ENCODE data around the gene MIEN1.
"Not testable (repeated sequence)": the region's sequence is repeated elsewhere in the genome, so short reads cannot be mapped to it uniquely, and the experiment has no call there.

The MIEN1 gene

DNA sequence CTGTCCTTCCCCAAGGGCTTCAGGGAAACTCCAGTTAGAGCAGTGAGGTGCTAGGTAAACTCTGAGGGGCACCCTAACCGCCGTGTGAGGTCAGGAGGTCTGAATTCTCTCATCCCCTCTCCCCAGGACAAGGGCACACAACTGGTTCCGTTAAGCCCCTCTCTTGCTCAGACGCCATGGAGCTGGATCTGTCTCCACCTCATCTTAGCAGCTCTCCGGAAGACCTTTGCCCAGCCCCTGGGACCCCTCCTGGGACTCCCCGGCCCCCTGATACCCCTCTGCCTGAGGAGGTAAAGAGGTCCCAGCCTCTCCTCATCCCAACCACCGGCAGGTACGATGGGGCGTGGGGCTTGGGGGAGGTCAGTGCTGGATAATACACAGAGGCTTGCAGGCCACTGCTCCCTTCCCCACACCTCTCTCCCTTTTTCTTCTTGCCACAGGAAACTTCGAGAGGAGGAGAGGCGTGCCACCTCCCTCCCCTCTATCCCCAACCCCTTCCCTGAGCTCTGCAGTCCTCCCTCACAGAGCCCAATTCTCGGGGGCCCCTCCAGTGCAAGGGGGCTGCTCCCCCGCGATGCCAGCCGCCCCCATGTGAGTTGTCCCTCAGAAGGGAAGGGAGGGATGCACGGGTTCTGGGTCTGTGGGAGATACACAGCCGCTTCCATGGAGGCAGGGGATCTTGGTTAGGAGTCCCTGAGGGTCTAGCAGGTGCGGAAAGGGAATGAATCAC lies 12.0 kb upstream of the MIEN1 start:
- FAIRE-seq: no peak
- DNase-seq (ENCODE audit: insufficient read length, low spot score): no peak

DNA sequence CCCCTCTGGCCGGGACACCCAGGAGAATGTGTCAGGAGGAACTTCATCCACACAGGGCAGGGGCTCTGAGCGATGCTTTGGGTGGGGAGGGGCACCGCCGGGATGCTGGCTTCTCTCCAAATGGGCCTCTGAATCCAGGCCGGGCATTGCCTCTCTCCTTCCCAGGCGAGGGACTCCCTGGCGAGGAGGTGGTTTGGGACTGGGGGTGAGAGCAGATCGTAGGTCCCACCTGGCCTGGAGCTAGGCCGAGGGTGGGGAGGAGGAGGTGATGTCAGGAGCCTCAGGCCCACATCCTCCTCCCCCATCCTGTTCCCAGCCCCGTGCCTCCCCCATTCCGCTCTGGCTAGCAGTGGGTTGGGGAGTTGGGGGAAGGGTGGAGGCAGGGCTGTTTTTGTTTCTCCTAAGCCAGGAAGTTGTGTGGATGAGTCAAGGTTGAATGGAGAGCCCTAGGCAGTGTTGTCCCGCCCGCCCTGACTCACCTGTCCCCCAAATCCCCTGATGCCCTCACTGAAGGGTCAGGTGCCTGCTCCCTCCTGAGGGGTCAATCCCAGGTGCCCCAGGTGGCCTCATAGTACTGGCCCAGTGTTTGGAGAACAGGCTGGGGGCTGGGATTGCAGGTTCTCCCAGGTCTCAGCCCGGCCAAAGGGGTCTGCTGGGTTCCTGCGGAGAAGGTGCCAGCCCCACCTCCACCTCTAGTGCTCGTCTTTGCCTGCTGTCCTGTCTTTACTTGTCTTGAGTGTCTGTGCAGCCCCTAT lies 10.2 kb upstream of the MIEN1 start:
- DNase-seq (ENCODE audit: insufficient read length, low spot score) (peak; percentile 89), FAIRE-seq (peak; percentile 97)

DNA sequence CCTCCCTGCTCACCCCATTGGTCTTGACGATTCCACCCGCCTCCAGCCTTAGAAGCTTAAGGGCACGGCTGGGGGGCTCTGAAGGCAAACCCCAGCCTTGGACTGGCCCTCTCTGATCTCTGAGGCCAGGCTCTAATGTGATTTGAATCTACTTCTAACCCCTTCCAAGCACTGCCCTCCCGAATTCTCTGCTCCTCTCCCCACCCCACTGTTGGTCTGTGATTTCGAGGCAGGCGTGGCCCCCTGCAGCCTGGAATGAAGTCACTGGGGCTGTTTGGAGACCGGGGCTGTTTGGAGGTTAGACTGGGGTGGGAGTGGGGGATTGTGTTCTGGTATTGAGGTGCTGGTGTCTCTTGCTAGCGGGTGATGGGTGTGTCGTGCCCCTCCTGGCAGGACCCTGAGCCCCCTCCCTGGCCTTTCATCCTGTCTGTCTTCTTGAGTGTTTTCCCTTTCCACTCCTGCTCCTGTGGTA lies 9.6 kb upstream of the MIEN1 start:
- FAIRE-seq: peak; percentile 74
- no peak for DNase-seq (ENCODE audit: insufficient read length, low spot score)

DNA sequence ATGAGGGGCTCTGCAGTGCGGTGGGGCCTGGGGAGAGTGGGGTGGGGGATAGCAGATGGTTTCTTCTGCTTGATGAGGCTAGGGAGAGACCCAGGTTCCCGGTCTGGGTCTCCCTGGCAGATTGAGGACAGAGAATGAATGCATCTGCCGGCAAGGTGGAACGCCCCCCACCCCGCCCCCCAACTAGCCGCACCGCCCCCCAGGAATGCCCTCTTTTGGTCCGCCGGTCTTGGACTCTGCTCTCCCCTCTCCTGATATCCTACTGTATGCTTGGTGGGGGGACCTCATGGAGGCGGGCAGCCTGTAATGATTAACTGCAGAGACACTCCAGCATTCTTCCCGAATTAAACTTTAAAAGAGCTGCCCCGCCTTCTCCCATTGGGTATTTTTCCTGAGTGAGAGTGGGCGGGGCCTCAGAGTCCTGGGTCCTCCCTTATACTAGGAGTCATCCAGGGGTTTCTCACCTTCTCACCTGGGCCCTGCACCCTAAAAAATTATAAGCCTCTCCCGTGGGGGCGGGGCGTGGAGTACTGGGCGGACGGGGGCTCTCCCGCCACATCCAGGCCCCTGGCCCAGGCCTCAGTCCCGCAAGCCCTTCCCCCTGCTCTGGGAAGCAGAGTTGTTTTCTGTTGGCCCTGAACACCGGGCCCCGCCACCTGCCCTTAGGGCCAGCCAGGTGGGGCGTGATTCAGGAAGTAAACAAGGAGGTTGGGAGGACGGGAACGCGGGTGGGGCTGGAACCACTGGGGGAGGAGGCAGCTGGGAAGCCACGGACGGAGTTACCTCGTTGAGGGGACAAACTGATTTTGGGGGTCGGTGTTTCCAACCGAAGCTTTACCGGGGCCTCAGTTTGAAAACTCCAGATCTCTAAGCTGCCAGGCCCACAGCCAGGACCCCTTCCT lies 8.9 kb upstream of the MIEN1 start:
- FAIRE-seq: no peak
- DNase-seq (ENCODE audit: insufficient read length, low spot score): no peak

DNA sequence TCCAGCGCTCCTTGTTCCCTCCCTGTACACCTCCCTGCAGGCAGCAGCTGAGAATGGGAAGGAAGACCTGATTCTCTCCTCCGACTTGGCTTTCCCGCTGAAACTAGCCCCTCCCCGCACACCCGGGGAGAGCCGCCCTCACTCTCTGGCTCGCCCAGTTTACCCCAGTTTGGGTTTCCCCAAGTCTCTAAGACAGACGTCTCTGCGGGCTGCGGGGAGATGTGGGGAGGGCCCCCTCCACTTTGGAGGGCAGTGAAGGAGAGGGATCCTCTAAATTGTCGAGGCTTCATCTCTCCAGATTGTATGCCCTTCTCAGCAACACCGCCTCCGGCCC lies 8.2 kb upstream of the MIEN1 start:
- FAIRE-seq: no peak
- DNase-seq (ENCODE audit: insufficient read length, low spot score): no peak

DNA sequence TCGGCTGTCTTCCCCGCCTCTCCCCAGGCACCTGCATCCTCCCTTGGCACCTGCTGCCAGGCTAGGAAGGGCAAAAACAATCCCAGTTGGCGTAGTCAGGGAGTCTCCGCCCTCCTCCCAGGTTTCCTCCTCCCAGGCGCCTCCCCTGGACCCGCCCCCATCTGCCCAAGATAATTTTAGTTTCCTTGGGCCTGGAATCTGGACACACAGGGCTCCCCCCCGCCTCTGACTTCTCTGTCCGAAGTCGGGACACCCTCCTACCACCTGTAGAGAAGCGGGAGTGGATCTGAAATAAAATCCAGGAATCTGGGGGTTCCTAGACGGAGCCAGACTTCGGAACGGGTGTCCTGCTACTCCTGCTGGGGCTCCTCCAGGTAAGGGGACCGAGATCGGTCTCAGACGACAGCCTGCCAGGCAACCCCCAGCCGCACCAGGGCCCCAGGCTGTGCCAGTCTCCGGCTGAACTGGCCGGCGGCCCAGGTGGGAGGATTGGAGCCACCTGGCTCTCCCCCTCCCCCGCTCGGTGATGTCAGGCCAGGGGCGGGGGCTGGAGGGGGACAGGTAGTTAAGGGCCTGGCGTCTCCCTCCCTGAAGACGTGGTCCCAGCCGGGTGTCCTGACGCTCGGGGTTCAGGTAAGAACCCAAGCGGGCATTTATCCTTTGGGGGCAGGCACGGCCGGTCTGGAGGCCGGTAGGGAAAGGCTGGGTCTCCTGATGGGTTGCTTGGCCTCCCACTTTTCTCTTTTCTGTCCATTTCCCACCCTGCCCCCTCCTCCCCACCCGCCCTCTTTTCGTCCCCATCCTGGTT lies 7.6 kb upstream of the MIEN1 start, which contains the start of gene GRB7:
Gene GRB7, plus strand, starts transcription at position 179 of the 808 bp plus-strand sequence. CDS start 4,364 bp downstream, outside the sequence.
- DNase-seq (ENCODE audit: insufficient read length, low spot score): no peak
- FAIRE-seq: no peak

DNA sequence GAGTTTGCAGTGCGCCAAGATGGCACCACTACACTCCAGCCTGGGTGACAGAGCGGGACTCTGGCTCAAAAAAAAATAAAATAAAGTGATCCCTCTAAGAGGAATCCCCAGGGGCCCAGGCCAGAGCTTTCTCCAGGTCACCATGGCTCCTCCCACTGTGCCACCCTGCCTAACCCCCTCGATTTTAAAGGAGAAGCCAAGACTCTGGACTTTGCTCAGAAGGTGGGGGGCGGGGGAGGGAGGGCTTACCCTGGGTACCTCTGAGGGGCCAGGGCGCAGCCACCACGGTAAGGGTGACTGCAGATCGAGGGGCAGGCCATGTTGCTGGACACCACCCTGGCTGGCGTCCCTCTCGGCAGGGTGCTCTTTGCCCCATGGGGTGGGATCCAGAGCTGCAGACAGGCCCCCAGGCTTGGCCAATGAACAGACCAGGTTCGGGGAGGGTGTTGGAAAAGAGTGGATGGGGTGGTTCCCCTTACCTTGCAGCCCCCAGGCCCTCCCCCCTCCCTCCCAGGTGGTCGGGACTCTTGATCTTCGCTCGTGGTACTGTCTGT lies 7.0 kb upstream of the MIEN1 start:
- DNase-seq (ENCODE audit: insufficient read length, low spot score): no peak
- no peak for FAIRE-seq

DNA sequence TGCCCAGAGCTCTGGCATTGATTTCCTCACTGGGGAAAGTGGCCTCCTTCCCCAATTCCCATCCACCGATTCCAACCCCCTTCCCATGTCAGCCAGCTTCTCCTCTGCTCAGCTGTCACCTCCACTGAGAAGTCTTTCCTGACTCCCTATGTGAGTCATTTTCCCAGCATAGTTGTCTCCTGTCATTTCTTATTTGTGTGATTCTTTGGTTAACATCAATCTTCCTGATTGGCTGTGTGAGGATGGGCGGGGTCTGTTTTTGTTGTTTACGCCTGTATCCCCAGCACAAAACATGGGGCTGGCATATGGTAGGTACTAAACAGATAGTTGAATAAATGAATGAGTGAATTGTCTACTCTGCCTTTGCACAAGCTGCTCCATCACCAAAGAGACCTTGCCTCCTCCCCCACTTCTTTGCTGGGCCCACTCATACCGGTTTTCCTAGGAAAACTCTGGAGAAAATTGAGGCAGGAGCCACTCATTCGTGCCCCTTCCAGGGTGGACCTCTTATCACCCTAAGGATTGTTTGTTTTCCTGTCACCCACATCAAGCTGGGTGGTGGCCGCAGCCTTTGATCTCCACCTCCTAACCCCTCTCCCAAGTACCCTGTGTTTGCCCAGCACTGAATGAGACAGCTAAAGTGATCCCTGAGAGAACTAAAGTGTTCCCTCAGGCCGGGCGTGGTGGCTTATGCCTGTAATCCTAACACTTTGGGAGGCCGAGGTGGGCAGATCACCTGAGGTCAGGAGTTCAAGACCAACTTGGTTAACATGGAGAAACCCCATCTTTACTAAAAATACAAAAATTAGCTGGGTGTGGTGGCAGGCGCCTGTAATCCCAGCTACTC lies 6.2 kb upstream of the MIEN1 start:
- FAIRE-seq: no peak

DNA sequence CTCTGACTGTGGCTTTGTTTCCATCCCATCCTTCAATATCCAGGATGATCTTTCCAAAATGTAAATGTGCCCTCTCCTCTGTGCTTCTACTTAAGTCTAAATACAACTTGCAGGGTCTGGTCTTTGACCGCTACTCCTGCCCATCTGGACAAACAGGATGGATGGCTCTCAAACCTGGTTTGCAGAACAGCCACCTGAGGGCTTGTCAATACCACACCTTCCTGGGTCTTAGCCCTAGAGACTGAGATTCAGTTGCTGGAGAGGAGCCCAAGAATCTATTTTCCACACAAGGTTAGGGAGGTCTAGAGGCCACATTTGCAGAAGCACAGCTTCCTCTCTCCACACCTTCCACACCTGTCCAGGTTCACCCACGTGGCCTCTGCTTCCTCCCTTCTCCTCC lies 5.5 kb upstream of the MIEN1 start:
- FAIRE-seq (no peak), DNase-seq (ENCODE audit: insufficient read length, low spot score) (no peak)

More for the DNA sequence above, 6.2 kb upstream of the MIEN1 start:
- DNase-seq (ENCODE audit: insufficient read length, low spot score): peak; percentile 63

DNA sequence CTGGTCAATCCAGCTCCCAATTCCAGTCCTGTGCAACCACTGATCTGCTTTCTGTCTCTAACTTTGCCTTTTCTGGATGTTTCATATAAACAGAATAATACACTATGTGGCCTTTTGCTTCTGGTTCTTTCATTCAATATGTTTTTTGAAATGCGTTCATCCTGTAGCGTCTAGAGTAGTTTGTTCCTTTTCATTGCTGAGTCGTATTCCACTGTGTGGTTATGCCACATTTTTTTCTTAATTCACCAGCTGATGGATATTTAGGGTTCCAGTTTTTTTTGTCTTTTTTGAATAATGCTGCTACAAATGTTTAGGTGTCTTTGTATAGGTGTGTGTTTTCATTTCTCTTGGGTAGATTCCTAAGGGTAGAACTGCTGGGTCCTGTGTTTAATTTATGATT lies 2.3 kb upstream of the MIEN1 start:
- DNase-seq (ENCODE audit: insufficient read length, low spot score) (no peak), FAIRE-seq (no peak)

DNA sequence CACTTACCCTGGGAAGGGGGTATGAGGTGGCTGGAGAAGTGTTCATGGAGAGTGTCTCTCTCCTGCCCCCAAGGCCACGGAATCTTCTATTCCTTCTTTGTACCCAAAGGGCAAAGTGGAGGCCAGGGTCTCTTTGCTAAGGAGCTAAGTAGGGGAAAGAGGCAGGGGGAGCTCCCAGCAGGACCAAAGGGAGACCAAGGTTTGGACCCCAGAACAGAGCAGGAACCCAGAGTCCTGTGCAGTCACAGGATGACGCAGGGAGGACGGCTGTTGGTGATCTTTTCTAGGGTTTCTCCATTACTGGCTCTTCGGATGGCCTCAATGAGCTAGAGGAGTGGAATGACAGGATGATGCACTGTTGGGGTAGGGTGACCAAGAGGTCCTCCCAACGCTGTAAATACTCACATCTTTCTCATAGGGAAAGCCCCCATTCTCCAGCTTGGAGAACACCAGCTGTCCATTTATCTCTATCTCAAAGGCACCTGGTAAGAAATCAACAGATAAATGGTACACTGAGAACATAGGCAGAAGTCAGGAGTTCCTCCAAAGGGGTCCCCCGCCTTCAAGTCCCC lies 966 bp downstream of the MIEN1 start:
- DNase-seq (ENCODE audit: insufficient read length, low spot score) (no peak), FAIRE-seq (peak; percentile 20)

DNA sequence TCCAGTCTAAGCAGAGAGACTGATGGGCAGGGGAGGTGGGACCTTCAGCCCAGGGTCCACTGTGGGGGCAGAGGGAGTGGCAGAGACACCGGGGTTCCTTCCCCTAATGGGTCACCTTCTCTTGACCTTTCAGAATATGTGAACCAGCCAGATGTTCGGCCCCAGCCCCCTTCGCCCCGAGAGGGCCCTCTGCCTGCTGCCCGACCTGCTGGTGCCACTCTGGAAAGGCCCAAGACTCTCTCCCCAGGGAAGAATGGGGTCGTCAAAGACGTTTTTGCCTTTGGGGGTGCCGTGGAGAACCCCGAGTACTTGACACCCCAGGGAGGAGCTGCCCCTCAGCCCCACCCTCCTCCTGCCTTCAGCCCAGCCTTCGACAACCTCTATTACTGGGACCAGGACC lies 2.8 kb downstream of the MIEN1 start:
- DNase-seq (ENCODE audit: insufficient read length, low spot score): no peak
- FAIRE-seq: no peak

DNA sequence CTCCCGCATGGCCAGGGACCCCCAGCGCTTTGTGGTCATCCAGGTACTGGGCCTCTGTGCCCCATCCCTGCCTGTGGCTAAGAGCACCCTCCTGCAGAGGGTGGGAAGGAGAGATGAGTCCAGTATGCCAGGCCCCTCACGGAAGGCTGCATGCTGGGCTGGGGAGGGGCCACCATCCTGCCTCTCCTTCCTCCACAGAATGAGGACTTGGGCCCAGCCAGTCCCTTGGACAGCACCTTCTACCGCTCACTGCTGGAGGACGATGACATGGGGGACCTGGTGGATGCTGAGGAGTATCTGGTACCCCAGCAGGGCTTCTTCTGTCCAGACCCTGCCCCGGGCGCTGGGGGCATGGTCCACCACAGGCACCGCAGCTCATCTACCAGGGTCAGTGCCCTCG lies 3.7 kb downstream of the MIEN1 start:
- FAIRE-seq (no peak), DNase-seq (ENCODE audit: insufficient read length, low spot score) (no peak)

DNA sequence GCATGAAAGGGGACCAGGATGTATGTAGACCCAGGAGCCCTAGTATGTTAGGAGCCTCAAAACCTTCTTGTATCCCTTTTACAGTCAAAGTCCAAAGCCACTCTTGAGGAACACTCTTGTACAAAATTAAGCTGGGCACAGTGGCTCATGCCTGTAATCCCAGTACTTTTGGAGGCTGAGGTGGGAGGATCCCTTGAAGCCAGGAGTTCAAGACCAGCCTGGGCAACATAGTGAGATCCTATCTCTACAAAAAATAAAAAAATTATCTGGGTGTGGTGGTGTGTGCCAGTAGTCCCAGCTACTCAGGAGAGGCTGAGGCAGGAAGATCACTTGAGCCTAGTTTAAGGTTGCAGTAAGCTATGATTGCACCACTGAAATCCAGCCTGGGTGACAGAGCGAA lies 4.4 kb downstream of the MIEN1 start:
- FAIRE-seq: not testable (repeated sequence)

DNA sequence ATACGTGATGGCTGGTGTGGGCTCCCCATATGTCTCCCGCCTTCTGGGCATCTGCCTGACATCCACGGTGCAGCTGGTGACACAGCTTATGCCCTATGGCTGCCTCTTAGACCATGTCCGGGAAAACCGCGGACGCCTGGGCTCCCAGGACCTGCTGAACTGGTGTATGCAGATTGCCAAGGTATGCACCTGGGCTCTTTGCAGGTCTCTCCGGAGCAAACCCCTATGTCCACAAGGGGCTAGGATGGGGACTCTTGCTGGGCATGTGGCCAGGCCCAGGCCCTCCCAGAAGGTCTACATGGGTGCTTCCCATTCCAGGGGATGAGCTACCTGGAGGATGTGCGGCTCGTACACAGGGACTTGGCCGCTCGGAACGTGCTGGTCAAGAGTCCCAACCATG lies 5.6 kb downstream of the MIEN1 start:
- FAIRE-seq (no peak), DNase-seq (ENCODE audit: insufficient read length, low spot score) (no peak)

More for the DNA sequence above, 4.4 kb downstream of the MIEN1 start:
- DNase-seq (ENCODE audit: insufficient read length, low spot score): not testable (repeated sequence)

DNA sequence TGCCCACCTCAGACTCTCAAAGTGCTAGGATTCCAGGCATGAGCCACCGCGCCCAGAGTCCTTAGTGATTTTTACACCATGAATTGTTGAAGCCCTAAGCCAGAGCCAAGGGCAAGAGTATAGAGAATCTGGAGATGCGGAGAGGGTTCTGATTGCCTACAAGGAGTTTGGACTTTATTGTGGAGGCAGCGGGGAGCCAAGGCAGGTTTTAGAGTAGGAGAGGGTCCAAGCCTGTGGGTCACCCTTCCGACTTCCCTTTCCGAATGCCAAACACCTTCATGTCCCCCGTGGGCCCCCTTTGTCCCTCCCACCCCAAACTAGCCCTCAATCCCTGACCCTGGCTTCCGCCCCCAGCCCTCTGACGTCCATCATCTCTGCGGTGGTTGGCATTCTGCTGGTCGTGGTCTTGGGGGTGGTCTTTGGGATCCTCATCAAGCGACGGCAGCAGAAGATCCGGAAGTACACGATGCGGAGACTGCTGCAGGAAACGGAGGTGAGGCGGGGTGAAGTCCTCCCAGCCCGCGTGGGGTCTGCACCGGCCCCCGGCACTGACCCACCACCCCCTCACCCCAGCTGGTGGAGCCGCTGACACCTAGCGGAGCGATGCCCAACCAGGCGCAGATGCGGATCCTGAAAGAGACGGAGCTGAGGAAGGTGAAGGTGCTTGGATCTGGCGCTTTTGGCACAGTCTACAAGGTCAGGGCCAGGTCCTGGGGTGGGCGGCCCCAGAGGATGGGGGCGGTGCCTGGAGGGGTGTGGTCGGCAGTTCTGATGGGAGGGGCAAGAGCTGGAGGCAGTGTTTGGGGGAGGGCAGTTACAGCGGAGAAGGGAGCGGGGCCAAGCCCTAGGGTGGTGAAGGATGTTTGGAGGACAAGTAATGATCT lies 7.1 kb downstream of the MIEN1 start:
- no peak for DNase-seq (ENCODE audit: insufficient read length, low spot score)
- FAIRE-seq: no peak

DNA sequence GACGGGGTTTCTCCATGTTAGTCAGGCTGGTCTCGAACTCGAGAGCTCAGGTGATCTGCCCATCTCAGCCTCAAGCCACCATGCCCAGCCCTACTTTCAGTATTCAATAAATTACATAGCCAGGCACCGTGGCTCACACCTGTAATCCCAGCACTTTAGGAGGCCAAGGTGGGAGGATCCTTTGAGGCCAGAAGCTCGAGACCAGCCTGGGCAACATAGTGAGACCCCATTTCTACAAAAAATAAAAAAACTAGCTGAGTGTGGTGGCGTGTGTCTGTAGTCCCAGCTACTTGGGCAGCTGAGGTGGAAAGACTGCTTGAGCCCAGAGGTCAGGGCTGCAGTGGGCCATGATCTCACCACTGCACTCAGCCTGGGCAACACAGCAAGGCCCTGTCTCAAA lies 8.2 kb downstream of the MIEN1 start:
- no peak for FAIRE-seq
- no peak for DNase-seq (ENCODE audit: insufficient read length, low spot score)

All from HTR-8/SVneo (cell line).